Right renal cortex interstitium (tissue), 3 donors: ENCODE data around the gene WDR44. TPM values are rescaled to one million over a fixed set of nuclear protein-coding genes. Genes with fewer than 3 reads are reported as not detected.

ENCODE experiments used
- polyA plus RNA-seq, 3 donors: library from polyadenylated mRNA; unstranded; fragments of 120-200 nt; gene quantifications; one replicate each; pipeline ENCODE4 v1.2.1, GENCODE V29; 2013; ENCODE audit not compliant: insufficient read length in 3 of 3

Gene WDR44
- polyA plus RNA-seq, 3 donors: 13.5 to 14.5 (median 14.0) TPM

Other genes with a start within 250 kb of the WDR44 start
- gene KLHL13, start 229.3 kb upstream of the WDR44 start, polyA plus RNA-seq: 100 to 1,000 TPM in 1 of 3 donors, 10 to 100 TPM in 2; 93.8 to 117 (median 96.3) TPM
- gene DOCK11, start 149.7 kb downstream of the WDR44 start, polyA plus RNA-seq: 10 to 100 TPM; 19.9 to 24.6 (median 20.9) TPM